HL-60 (cell line): ENCODE data around the gene SF3B2.
A peak's percentile ranks its signal among the peaks of the same experiment; 100 is the strongest.

Source experiments
- DNase-seq, 2 experiments: peaks; one replicate each; pipeline ENCODE4 v3.0.0-alpha.2; 2010 to 2020; ENCODE audit warnings: low read depth in 1 of 2, low spot score in 1 of 2
- H3K27ac ChIP-seq: fragments of 250-450 bp; sonication (Bioruptor Pico); replicated peaks from 2 replicates; pipeline ENCODE4 v1.5.1; 2020; ENCODE audit warnings: mild to moderate bottlenecking, moderate library complexity
- H3K27me3 ChIP-seq: fragments of 250-450 bp; sonication (Bioruptor Pico); 2 replicates; pipeline ENCODE4 v1.5.1; 2021; ENCODE audit warnings: mild to moderate bottlenecking, moderate library complexity; ENCODE audit not compliant: insufficient read depth, poor library complexity, severe bottlenecking
- H3K4me3 ChIP-seq: replicated peaks from 2 replicates; pipeline ENCODE4 v1.5.1; 2011; ENCODE audit warnings: mild to moderate bottlenecking, control low read depth, low read length; ENCODE audit not compliant: insufficient read depth
- GABPA ChIP-seq: IDR thresholded peaks from 2 replicates; pipeline ENCODE4 v1.6.1; 2012; ENCODE audit warnings: low read depth
- POLR2AphosphoS5 ChIP-seq: IDR thresholded peaks from 2 replicates; pipeline ENCODE4 v1.6.1; 2012; ENCODE audit warnings: low read depth
- SPI1 ChIP-seq: IDR thresholded peaks from 2 replicates; pipeline ENCODE4 v1.6.1; 2012; ENCODE audit warnings: low read depth, mild to moderate bottlenecking, borderline replicate concordance
- long read RNA-seq: library from polyadenylated mRNA; unstranded; transcript quantifications from one replicate; pipeline ENCODE4 v2.0.0, GENCODE V29; 2020
- TF ChIP-seq, protein P1 (sequence below): IDR thresholded peaks from 2 replicates; pipeline ENCODE4 v1.6.1; 2012; ENCODE audit warnings: low read depth; ENCODE audit not compliant: insufficient replicate concordance
- TF ChIP-seq, protein P2 (sequence below): IDR thresholded peaks from one replicate; pipeline ENCODE4 v1.5.1; 2011; ENCODE audit warnings: low read length, control low read depth, inconsistent platforms; ENCODE audit not compliant: insufficient read depth

Gene SF3B2, protein sequence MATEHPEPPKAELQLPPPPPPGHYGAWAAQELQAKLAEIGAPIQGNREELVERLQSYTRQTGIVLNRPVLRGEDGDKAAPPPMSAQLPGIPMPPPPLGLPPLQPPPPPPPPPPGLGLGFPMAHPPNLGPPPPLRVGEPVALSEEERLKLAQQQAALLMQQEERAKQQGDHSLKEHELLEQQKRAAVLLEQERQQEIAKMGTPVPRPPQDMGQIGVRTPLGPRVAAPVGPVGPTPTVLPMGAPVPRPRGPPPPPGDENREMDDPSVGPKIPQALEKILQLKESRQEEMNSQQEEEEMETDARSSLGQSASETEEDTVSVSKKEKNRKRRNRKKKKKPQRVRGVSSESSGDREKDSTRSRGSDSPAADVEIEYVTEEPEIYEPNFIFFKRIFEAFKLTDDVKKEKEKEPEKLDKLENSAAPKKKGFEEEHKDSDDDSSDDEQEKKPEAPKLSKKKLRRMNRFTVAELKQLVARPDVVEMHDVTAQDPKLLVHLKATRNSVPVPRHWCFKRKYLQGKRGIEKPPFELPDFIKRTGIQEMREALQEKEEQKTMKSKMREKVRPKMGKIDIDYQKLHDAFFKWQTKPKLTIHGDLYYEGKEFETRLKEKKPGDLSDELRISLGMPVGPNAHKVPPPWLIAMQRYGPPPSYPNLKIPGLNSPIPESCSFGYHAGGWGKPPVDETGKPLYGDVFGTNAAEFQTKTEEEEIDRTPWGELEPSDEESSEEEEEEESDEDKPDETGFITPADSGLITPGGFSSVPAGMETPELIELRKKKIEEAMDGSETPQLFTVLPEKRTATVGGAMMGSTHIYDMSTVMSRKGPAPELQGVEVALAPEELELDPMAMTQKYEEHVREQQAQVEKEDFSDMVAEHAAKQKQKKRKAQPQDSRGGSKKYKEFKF
- long read RNA-seq, transcript SF3B2-201 (22 exons, 2,903 nt), result major isoform, 278 of 528 reads
- long read RNA-seq, partial matches to known transcripts, result 166 of 528 reads
- long read RNA-seq, other reads (novel, unspliced or antisense), result 83 of 528 reads

DNA sequence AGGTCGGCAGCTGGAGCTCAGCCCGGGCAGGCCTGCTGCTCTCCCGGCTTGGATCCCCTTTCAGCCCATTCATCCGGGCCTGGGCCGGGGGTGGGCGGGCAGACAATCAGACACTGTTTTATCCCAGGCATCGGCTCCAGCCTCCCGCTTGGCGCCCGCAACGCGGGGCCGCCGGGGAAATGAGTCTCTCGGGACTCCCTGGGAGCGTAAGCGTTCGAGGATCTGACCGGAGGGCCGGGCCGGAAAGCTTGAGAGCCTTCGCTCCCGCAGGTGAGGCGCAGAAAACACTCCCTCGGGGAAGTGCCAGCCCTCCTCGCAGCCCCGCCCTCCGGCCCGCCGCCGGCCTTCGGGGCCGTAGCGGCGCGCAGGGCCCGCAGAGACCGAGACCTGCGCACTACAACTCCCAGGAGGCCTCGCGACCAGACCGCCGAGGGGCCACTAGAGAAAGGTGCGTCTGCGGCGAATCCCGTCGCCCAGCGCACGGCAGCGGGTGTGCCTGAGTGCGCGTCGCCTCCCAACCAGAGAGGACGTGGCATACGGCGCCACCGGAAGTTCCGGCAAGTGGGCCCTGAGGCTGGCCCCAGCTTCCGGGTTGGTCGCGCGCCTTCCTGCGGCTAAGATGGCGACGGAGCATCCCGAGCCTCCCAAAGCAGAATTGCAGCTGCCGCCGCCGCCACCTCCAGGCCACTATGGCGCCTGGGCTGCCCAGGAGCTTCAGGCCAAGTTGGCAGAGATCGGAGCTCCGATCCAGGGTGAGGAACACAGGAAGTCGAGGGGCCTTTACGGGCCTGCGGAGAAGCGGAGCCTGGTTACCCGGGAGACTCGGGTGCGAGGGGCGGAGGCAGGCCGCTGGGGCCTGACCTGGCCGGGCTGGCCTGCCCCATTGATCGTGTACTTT is at the start of gene SF3B2:
Gene SF3B2, plus strand, starts transcription at position 599 of the 898 bp plus-strand sequence. Its CDS starts 21 bp downstream, at position 620.
- Histone ChIP-seq H3K4me3 (peak within 1 kb of the TSS; percentile 100), H3K27me3 (no peaks in the 10 kb centered on the region), H3K27ac (peak within 1 kb of the TSS; percentile 79)
- peak; percentile 97 to 99 for DNase-seq
- TF ChIP-seq POLR2AphosphoS5 (peak; percentile 73; the same call in 1 of the 2 replicates), SPI1 (peak; percentile 1; the same call in 1 of the 2 replicates), GABPA (peak; percentile 93)
- TF ChIP-seq, protein P1, sequence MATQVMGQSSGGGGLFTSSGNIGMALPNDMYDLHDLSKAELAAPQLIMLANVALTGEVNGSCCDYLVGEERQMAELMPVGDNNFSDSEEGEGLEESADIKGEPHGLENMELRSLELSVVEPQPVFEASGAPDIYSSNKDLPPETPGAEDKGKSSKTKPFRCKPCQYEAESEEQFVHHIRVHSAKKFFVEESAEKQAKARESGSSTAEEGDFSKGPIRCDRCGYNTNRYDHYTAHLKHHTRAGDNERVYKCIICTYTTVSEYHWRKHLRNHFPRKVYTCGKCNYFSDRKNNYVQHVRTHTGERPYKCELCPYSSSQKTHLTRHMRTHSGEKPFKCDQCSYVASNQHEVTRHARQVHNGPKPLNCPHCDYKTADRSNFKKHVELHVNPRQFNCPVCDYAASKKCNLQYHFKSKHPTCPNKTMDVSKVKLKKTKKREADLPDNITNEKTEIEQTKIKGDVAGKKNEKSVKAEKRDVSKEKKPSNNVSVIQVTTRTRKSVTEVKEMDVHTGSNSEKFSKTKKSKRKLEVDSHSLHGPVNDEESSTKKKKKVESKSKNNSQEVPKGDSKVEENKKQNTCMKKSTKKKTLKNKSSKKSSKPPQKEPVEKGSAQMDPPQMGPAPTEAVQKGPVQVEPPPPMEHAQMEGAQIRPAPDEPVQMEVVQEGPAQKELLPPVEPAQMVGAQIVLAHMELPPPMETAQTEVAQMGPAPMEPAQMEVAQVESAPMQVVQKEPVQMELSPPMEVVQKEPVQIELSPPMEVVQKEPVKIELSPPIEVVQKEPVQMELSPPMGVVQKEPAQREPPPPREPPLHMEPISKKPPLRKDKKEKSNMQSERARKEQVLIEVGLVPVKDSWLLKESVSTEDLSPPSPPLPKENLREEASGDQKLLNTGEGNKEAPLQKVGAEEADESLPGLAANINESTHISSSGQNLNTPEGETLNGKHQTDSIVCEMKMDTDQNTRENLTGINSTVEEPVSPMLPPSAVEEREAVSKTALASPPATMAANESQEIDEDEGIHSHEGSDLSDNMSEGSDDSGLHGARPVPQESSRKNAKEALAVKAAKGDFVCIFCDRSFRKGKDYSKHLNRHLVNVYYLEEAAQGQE, result peak; percentile 64
- TF ChIP-seq, protein P2, sequence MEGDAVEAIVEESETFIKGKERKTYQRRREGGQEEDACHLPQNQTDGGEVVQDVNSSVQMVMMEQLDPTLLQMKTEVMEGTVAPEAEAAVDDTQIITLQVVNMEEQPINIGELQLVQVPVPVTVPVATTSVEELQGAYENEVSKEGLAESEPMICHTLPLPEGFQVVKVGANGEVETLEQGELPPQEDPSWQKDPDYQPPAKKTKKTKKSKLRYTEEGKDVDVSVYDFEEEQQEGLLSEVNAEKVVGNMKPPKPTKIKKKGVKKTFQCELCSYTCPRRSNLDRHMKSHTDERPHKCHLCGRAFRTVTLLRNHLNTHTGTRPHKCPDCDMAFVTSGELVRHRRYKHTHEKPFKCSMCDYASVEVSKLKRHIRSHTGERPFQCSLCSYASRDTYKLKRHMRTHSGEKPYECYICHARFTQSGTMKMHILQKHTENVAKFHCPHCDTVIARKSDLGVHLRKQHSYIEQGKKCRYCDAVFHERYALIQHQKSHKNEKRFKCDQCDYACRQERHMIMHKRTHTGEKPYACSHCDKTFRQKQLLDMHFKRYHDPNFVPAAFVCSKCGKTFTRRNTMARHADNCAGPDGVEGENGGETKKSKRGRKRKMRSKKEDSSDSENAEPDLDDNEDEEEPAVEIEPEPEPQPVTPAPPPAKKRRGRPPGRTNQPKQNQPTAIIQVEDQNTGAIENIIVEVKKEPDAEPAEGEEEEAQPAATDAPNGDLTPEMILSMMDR, result no peak

DNA sequence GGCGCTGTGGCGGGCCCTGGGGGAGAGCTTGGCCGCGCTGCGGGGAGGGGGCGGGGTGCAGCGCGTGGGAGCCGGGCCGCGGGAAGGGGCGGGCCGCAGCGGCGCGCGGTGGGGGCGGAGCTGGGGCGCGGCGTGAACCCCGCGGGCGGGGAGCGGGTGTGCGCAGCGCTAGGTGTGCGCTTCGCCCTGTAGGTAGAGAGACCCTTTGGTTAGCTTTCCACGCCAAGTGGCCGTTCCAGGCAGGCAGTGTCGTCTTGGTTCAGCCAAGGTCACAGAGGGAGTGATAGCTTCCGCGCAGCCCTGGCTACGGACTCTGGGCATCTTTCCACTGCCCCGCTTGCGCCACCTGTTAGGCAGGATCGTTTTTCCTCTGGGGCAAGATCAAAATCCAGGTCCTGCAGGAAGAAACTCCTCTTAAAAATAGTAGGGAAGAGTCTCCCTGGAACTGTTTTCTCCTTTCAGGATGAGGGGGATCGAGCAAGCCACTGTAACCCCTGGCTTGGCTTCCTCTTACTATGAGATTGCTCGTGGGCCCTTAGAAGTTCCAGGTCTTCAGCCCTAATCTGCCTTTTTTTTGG is 49.4 kb upstream of the SF3B2 start:
- no peak for TF ChIP-seq GABPA
- no peak for TF ChIP-seq POLR2AphosphoS5
- Histone ChIP-seq H3K27ac (peak overlapping the region; percentile 97), H3K27me3 (no peaks in the 10 kb centered on the region), H3K4me3 (peak overlapping the region; percentile 96)
- peak in 1 of 2 experiments; percentile 33 for DNase-seq

DNA sequence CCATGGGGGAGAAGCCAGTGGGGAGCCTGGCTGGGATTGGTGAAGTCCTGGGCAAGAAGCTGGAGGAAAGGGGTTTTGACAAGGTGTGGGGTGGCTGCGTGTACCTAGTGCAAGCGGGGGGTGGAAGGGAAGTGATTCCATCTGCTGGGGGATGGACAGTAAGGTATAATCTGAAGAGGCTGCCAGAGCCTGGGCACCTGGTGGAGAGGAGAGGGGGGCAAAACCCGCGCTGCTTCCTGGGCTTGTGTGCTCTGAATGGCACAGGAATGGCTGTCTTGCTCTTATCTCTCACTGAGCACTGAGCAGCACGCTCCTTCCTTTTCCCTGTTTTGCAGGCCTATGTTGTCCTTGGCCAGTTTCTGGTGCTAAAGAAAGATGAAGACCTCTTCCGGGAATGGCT is 48.9 kb upstream of the SF3B2 start:
- H3K4me3 ChIP-seq, result peak overlapping the region; percentile 96
- H3K27me3 ChIP-seq, result no peaks in the 10 kb centered on the region
- TF ChIP-seq SPI1 (no peak), GABPA (no peak), POLR2AphosphoS5 (no peak)
- TF ChIP-seq, protein P1, result no peak
- TF ChIP-seq, protein P2, result no peak
- peak overlapping the region; percentile 97 for H3K27ac ChIP-seq
- no peak for DNase-seq
